Neural progenitor cell (in vitro differentiated cells): ENCODE results near the gene CPXM2. TPM values are rescaled to one million over a fixed set of nuclear protein-coding genes. Genes with fewer than 3 reads are reported as not detected.
A peak's percentile ranks its signal among the peaks of the same experiment; 100 is the strongest.

Source experiments
- DNase-seq: peaks from one replicate; pipeline ENCODE4 v3.0.0-alpha.2; 2016; ENCODE audit warnings: low spot score
- H2AFZ ChIP-seq: fragments of 200-600 bp; sonication (generic); replicated peaks from 2 replicates; pipeline ENCODE4 v1.6.1; 2016; ENCODE audit warnings: antibody characterized with exemption
- H3F3A ChIP-seq: fragments of 200-600 bp; sonication (generic); 2 replicates; pipeline ENCODE4 v1.6.1; 2016; ENCODE audit warnings: antibody characterized with exemption, low read depth
- H3K27ac ChIP-seq: fragments of 200-600 bp; sonication (generic); 2 replicates; pipeline ENCODE4 v1.5.1; 2016; ENCODE audit warnings: mild to moderate bottlenecking
- H3K27me3 ChIP-seq: fragments of 200-600 bp; sonication (generic); 2 replicates; pipeline ENCODE4 v1.6.1; 2016; ENCODE audit warnings: mild to moderate bottlenecking, moderate library complexity
- H3K36me3 ChIP-seq: fragments of 200-600 bp; sonication (generic); 2 replicates; pipeline ENCODE4 v1.5.1; 2016
- H3K4me1 ChIP-seq: fragments of 200-600 bp; sonication (generic); 2 replicates; pipeline ENCODE4 v1.6.1; 2016; ENCODE audit warnings: mixed run types
- H3K4me2 ChIP-seq: fragments of 200-600 bp; sonication (generic); 2 replicates; pipeline ENCODE4 v1.6.1; 2016
- H3K4me3 ChIP-seq: fragments of 200-600 bp; sonication (generic); 2 replicates; pipeline ENCODE4 v1.5.1; 2016
- H3K79me2 ChIP-seq: fragments of 200-600 bp; sonication (generic); 2 replicates; pipeline ENCODE4 v1.6.1; 2016; ENCODE audit warnings: low read depth
- H3K9ac ChIP-seq: fragments of 200-600 bp; sonication (generic); 2 replicates; pipeline ENCODE4 v1.6.1; 2016
- H3K9me3 ChIP-seq: fragments of 200-600 bp; sonication (generic); 2 replicates; pipeline ENCODE4 v1.5.1; 2016; ENCODE audit warnings: low read depth
- H4K20me1 ChIP-seq: fragments of 200-600 bp; sonication (generic); 2 replicates; pipeline ENCODE4 v1.6.1; 2016; ENCODE audit warnings: low read depth
- H3K27ac Mint-ChIP-seq: 3 replicates; pipeline ENCODE4 v1.8.0; 2021; ENCODE audit warnings: mixed read lengths
- H3K27me3 Mint-ChIP-seq: 2 replicates; pipeline ENCODE4 v1.8.0; 2022; ENCODE audit warnings: low read depth, mild to moderate bottlenecking, inconsistent platforms, moderate library complexity, mixed read lengths; ENCODE audit not compliant: insufficient read depth
- H3K36me3 Mint-ChIP-seq: 3 replicates; pipeline ENCODE4 v1.8.0; 2021; ENCODE audit warnings: mixed read lengths
- H3K4me1 Mint-ChIP-seq: 3 replicates; pipeline ENCODE4 v1.8.0; 2021; ENCODE audit warnings: mixed read lengths
- H3K4me3 Mint-ChIP-seq: 3 replicates; pipeline ENCODE4 v1.8.0; 2021; ENCODE audit warnings: mild to moderate bottlenecking, moderate library complexity, mixed read lengths
- H3K9me3 Mint-ChIP-seq: 3 replicates; pipeline ENCODE4 v1.8.0; 2020; ENCODE audit warnings: mixed read lengths
- EZH2 ChIP-seq: fragments of 200-600 bp; sonication (generic); IDR thresholded peaks from 2 replicates; pipeline ENCODE4 v1.6.1; 2017; ENCODE audit warnings: antibody characterized with exemption, mild to moderate bottlenecking, moderate library complexity
- EZH2phosphoT487 ChIP-seq: fragments of 200-600 bp; sonication (generic); IDR thresholded peaks from 2 replicates; pipeline ENCODE4 v1.6.1; 2017; ENCODE audit warnings: antibody characterized with exemption
- total RNA-seq: library from RNA; depleted of rRNA; stranded (reverse); fragments of >200 nt; gene quantifications from 2 replicates; pipeline ENCODE4 v1.2.3, GENCODE V29; 2015; ENCODE audit warnings: low replicate concordance
- TF ChIP-seq, protein P1 (sequence below): fragments of 200-600 bp; sonication (generic); IDR thresholded peaks from 2 replicates; pipeline ENCODE4 v1.5.1; 2017; ENCODE audit warnings: antibody characterized with exemption, mild to moderate bottlenecking

Gene CPXM2
- total RNA-seq, 1 donor from 2014 or later = not detected

DNA sequence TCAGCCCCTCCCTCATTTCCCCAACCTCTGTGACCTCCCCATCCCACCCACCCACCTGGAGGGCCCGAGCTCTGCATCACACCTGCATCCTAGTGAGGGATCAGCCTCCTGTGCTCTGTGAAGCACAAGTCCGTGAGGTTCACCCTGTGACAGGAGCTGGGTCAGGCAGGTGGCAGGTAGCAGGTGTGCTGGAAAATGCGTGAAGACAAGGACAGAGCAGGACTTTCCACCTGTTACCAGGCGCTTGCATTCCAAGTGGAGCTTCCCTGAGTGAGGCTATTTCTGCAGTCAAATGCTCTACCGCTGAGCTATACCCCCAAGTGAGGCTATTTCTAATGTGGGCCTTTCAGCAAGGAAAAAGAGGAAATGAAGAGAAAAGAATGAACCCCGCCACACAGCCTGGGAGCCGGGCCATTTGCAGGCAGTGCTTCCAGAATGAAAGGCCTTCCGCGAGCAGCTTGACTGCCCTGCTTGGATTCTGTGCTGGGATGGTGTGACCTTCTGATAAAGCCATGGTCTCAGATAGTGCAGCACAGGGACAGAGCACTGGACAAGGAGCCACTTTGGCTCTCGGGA, 13.3 kb upstream of the CPXM2 start:
- no peak overlapping the region for H3K4me2 ChIP-seq
- no peaks in the 10 kb centered on the region for H4K20me1 ChIP-seq
- DNase-seq = no peak
- no peak overlapping the region for H3K27ac ChIP-seq
- H3K4me1 ChIP-seq = peaks cover 12% of the 10 kb centered on the region
- H3K9me3 ChIP-seq = peaks cover 8% of the 10 kb centered on the region
- Mint-ChIP-seq H3K4me3 (no peak overlapping the region), H3K36me3 (no peaks in the 10 kb centered on the region), H3K27ac (no peak overlapping the region), H3K4me1 (peaks cover 8% of the 10 kb centered on the region), H3K9me3 (peaks cover 4% of the 10 kb centered on the region), H3K27me3 (peaks cover 20% of the 10 kb centered on the region)
- H3K4me3 ChIP-seq = no peak overlapping the region
- peaks cover 8% of the 10 kb centered on the region for H3K27me3 ChIP-seq
- TF ChIP-seq EZH2phosphoT487 = no peak
- H2AFZ ChIP-seq = no peak overlapping the region
- no peak overlapping the region for H3K9ac ChIP-seq
- no peaks in the 10 kb centered on the region for H3K79me2 ChIP-seq
- H3K36me3 ChIP-seq = no peaks in the 10 kb centered on the region
- H3F3A ChIP-seq = peaks cover 5% of the 10 kb centered on the region

DNA sequence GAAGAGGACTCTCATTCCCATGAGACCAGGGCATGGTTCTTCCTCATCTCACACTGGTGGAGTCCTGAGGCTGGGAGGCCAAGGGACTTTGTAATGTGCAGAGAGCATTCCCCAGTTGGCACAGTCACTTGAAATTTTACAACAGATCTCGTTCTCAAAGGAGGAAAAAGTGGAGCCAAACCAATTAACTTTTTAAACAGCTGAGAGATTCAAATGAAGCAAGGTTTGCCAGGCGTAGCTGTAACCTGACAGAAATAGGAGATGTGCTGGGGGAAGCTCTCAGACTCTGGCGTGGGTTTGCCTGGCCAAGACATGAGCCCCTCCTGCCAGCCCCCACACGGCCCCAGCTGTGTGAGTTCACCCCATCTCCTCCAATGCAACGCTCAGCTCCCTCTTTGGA, 12.0 kb upstream of the CPXM2 start:
- H2AFZ ChIP-seq = no peak overlapping the region
- no peak overlapping the region for H3K4me3 Mint-ChIP-seq
- H3K4me1 ChIP-seq = peaks cover 12% of the 10 kb centered on the region
- H3K27ac Mint-ChIP-seq = no peak overlapping the region
- peaks cover 8% of the 10 kb centered on the region for H3K9me3 ChIP-seq
- H3K36me3 Mint-ChIP-seq = no peaks in the 10 kb centered on the region
- peaks cover 8% of the 10 kb centered on the region for H3K4me1 Mint-ChIP-seq
- no peak overlapping the region for H3K4me2 ChIP-seq
- peaks cover 20% of the 10 kb centered on the region for H3K27me3 Mint-ChIP-seq
- no peak overlapping the region for H3K27ac ChIP-seq
- DNase-seq = no peak
- H3K4me3 ChIP-seq = no peak overlapping the region
- H3K9me3 Mint-ChIP-seq = peaks cover 10% of the 10 kb centered on the region
- no peaks in the 10 kb centered on the region for H3K36me3 ChIP-seq
- H3K9ac ChIP-seq = no peak overlapping the region
- H3F3A ChIP-seq = peaks cover 5% of the 10 kb centered on the region
- H3K79me2 ChIP-seq = no peaks in the 10 kb centered on the region
- peaks cover 8% of the 10 kb centered on the region for H3K27me3 ChIP-seq
- no peaks in the 10 kb centered on the region for H4K20me1 ChIP-seq
- TF ChIP-seq, protein P1, sequence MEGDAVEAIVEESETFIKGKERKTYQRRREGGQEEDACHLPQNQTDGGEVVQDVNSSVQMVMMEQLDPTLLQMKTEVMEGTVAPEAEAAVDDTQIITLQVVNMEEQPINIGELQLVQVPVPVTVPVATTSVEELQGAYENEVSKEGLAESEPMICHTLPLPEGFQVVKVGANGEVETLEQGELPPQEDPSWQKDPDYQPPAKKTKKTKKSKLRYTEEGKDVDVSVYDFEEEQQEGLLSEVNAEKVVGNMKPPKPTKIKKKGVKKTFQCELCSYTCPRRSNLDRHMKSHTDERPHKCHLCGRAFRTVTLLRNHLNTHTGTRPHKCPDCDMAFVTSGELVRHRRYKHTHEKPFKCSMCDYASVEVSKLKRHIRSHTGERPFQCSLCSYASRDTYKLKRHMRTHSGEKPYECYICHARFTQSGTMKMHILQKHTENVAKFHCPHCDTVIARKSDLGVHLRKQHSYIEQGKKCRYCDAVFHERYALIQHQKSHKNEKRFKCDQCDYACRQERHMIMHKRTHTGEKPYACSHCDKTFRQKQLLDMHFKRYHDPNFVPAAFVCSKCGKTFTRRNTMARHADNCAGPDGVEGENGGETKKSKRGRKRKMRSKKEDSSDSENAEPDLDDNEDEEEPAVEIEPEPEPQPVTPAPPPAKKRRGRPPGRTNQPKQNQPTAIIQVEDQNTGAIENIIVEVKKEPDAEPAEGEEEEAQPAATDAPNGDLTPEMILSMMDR = no peak
- no peak for TF ChIP-seq EZH2phosphoT487
- TF ChIP-seq EZH2 = no peak

DNA sequence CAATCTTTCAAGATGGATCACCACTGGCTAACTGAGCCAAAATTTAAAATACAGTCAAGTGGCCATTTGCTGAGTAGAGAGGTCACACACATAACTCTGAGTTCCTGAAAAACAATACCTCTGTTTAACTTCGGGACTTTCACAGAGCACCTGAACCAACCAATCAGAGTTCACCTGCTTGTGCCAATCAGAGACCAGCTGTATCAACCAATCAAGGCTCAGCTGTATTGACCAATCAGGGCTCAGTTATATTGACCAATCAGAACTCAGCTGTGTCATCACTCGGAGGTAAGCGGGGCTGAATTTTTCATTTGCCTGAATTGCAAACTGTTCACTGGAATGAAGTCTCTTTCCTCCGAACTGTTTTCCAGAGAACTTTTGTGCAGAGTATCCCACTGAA, 10.0 kb upstream of the CPXM2 start:
- TF ChIP-seq EZH2 = no peak
- no peak for TF ChIP-seq EZH2phosphoT487
- TF ChIP-seq, protein P1 = no peak
- Histone ChIP-seq H3K9ac (no peak overlapping the region), H3K36me3 (no peaks in the 10 kb centered on the region), H4K20me1 (no peaks in the 10 kb centered on the region), H3K27me3 (peaks cover 8% of the 10 kb centered on the region), H3K27ac (no peak overlapping the region), H2AFZ (no peak overlapping the region), H3K9me3 (peaks cover 8% of the 10 kb centered on the region), H3K4me2 (no peak overlapping the region), H3F3A (peaks cover 5% of the 10 kb centered on the region), H3K79me2 (no peaks in the 10 kb centered on the region), H3K4me1 (peaks cover 7% of the 10 kb centered on the region), H3K4me3 (no peak overlapping the region)
- H3K36me3 Mint-ChIP-seq = no peaks in the 10 kb centered on the region
- H3K27me3 Mint-ChIP-seq = peaks cover 12% of the 10 kb centered on the region
- DNase-seq = no peak
- no peak overlapping the region for H3K4me3 Mint-ChIP-seq
- peaks cover 10% of the 10 kb centered on the region for H3K9me3 Mint-ChIP-seq
- peaks cover 8% of the 10 kb centered on the region for H3K4me1 Mint-ChIP-seq
- no peak overlapping the region for H3K27ac Mint-ChIP-seq

DNA sequence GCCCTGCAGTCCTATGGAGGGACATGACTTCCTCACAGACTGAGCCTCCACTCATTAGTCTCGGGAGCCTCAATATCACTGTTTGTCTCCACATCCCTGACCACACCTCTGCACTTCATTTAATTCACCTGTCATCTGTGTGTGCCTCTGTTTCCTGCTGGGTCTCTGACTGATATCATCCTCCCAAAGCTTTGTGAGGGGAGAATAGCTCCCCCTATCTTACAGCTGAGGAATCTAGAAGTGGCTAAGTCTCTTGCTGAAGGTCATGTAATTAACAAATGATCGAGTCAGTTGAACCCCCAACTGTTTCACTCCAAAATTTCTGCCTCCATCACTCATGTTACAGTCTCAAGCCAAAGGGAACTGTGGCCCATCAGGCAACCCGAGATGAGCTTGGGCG, 5.5 kb upstream of the CPXM2 start:
- H3K9me3 Mint-ChIP-seq = peaks cover 10% of the 10 kb centered on the region
- H3K36me3 Mint-ChIP-seq = no peaks in the 10 kb centered on the region
- H3K27ac Mint-ChIP-seq = no peak overlapping the region
- peaks cover 13% of the 10 kb centered on the region for H3K27me3 Mint-ChIP-seq
- no peak overlapping the region for H3K9ac ChIP-seq
- no peak overlapping the region for H3K4me2 ChIP-seq
- H3K27ac ChIP-seq = no peak overlapping the region
- H3K4me3 Mint-ChIP-seq = no peak overlapping the region
- peaks cover 2% of the 10 kb centered on the region for H3K4me1 ChIP-seq
- no peaks in the 10 kb centered on the region for H4K20me1 ChIP-seq
- peak; percentile 17 for DNase-seq
- no peak overlapping the region for H2AFZ ChIP-seq
- H3K36me3 ChIP-seq = no peaks in the 10 kb centered on the region
- peaks cover 13% of the 10 kb centered on the region for H3K27me3 ChIP-seq
- TF ChIP-seq, protein P1 = peak; percentile 69
- TF ChIP-seq EZH2 = no peak
- TF ChIP-seq EZH2phosphoT487 = no peak
- no peak overlapping the region for H3K4me3 ChIP-seq
- no peaks in the 10 kb centered on the region for H3K4me1 Mint-ChIP-seq
- peaks cover 5% of the 10 kb centered on the region for H3F3A ChIP-seq
- no peaks in the 10 kb centered on the region for H3K79me2 ChIP-seq
- peaks cover 8% of the 10 kb centered on the region for H3K9me3 ChIP-seq
